HepG2 (cell line): Measurements from ENCODE around the gene PDE6C. TPM values are rescaled to one million over a fixed set of nuclear protein-coding genes. Genes with fewer than 3 reads are reported as not detected.
A peak's percentile ranks its signal among the peaks of the same experiment; 100 is the strongest.

Experiments used
- ATAD3A ChIP-seq: sonication (generic); formaldehyde crosslinking; IDR thresholded peaks from 2 replicates; pipeline ENCODE4 v1.4.0; 2020; ENCODE audit warnings: missing genetic modification reagents
- BCL6 ChIP-seq: IDR thresholded peaks from 2 replicates; pipeline ENCODE4 v1.6.1; 2016; ENCODE audit warnings: missing genetic modification reagents, missing compliant biosample characterization
- CSRNP1 ChIP-seq: sonication (generic); formaldehyde crosslinking; IDR thresholded peaks from 2 replicates; pipeline ENCODE4 v1.8.1; 2023; ENCODE audit warnings: mild to moderate bottlenecking, missing genetic modification reagents
- EED ChIP-seq: sonication (generic); formaldehyde crosslinking; IDR thresholded peaks from 2 replicates; pipeline ENCODE4 v1.5.0; 2020; ENCODE audit warnings: mild to moderate bottlenecking, missing genetic modification reagents
- ESRRA ChIP-seq: sonication (generic); formaldehyde crosslinking; IDR thresholded peaks from 2 replicates; pipeline ENCODE4 v1.5.1; 2020; ENCODE audit warnings: mild to moderate bottlenecking, low read depth, missing genetic modification reagents
- FOXJ3 ChIP-seq: sonication (generic); formaldehyde crosslinking; IDR thresholded peaks from 2 replicates; pipeline ENCODE4 v1.4.0; 2020; ENCODE audit warnings: missing genetic modification reagents, mild to moderate bottlenecking, borderline replicate concordance
- FOXP1 ChIP-seq, 2 experiments: fragments of 450-650 bp in 1 of 2; IDR thresholded peaks; 2 replicates each; pipeline ENCODE4 v1.6.1; 2017 to 2018; ENCODE audit warnings: antibody characterized with exemption in 1 of 2
- GFI1 ChIP-seq: sonication (generic); formaldehyde crosslinking; IDR thresholded peaks from 2 replicates; pipeline ENCODE4 v1.5.0; 2020; ENCODE audit warnings: missing genetic modification reagents, mild to moderate bottlenecking, borderline replicate concordance
- NCOA2 ChIP-seq: sonication (generic); formaldehyde crosslinking; IDR thresholded peaks from 2 replicates; pipeline ENCODE4 v1.8.0; 2022; ENCODE audit warnings: inconsistent platforms
- RXRB ChIP-seq: IDR thresholded peaks from 2 replicates; pipeline ENCODE4 v1.6.1; 2016; ENCODE audit warnings: borderline replicate concordance, missing genetic modification reagents, missing compliant biosample characterization
- SAP130 ChIP-seq: IDR thresholded peaks from 2 replicates; pipeline ENCODE4 v1.6.1; 2016; ENCODE audit warnings: low read depth
- ZNF317 ChIP-seq: sonication (generic); formaldehyde crosslinking; IDR thresholded peaks from 2 replicates; pipeline ENCODE4 v1.5.0; 2020; ENCODE audit warnings: mild to moderate bottlenecking, missing genetic modification reagents
- ZNF644 ChIP-seq: IDR thresholded peaks from 2 replicates; pipeline ENCODE4 v1.6.1; 2016; ENCODE audit warnings: low read depth
- ZNF777 ChIP-seq: sonication (generic); formaldehyde crosslinking; IDR thresholded peaks from 2 replicates; pipeline ENCODE4 v1.4.0; 2020; ENCODE audit warnings: missing genetic modification reagents
- polyA plus RNA-seq, 8 experiments: library from polyadenylated mRNA; depleted of rRNA in 3 of 8; stranded (reverse) in 7 of 8; unstranded in 1 of 8; fragments of >200 nt; fragmentation: Illumina TruSeq in 4 of 8; extraction: Trizol in 4 of 8; gene quantifications; 2 replicates each; pipeline versions ENCODE4 v1.2.1 to v1.2.3, GENCODE V29; 2011 to 2016; ENCODE audit warnings: low read depth in 4 of 8, missing spikeins in 1 of 8, mixed read lengths in 1 of 8; ENCODE audit not compliant: insufficient read depth in 1 of 8
- total RNA-seq, 5 experiments: library from RNA; depleted of rRNA; stranded (reverse); fragments of >200 nt; fragmentation: Illumina TruSeq; extraction: Trizol; gene quantifications; 2 replicates each; pipeline ENCODE4 v1.2.3, GENCODE V29; 2016; ENCODE audit warnings: low read depth in 1 of 5
- TF ChIP-seq, protein P1 (sequence below): sonication (generic); formaldehyde crosslinking; IDR thresholded peaks from 2 replicates; pipeline ENCODE4 v1.8.1; 2023; ENCODE audit warnings: missing genetic modification reagents, inconsistent platforms, borderline replicate concordance
- TF ChIP-seq, protein P2 (sequence below): sonication (generic); formaldehyde crosslinking; IDR thresholded peaks from 2 replicates; pipeline ENCODE4 v1.5.1; 2020; ENCODE audit warnings: mild to moderate bottlenecking, missing genetic modification reagents
- TF ChIP-seq, protein P3 (sequence below): sonication (generic); formaldehyde crosslinking; conservative IDR thresholded peaks from 2 replicates; pipeline ENCODE4 v1.4.0; 2020; ENCODE audit warnings: mild to moderate bottlenecking, missing genetic modification reagents, moderate library complexity

The PDE6C gene
- total and polyA plus RNA-seq, 2 of the 13 experiments (the other 11 are each of a cell fraction or from before 2014, with no cell fraction given), result 0.64 TPM; not detected in 1

GRCh38 chr10:93672022-93672678 lies 59.8 kb downstream of the PDE6C start (continued):
- TF ChIP-seq CSRNP1 (CRISPR knock-in tag), result no peak
- TF ChIP-seq ATAD3A (CRISPR knock-in tag), result no peak
- peak; percentile 38; the same call in 1 of the 2 replicates for TF ChIP-seq FOXJ3
- TF ChIP-seq ZNF317 (CRISPR knock-in tag), result no peak
- TF ChIP-seq FOXP1 (IDR thresholded peaks at IDR 0.05), result no peak; the same call in 1 of the 2 replicates
- peak; percentile 90 for TF ChIP-seq FOXP1 (CRISPR knock-in tag; IDR thresholded peaks at IDR 0.05)
- peak; percentile 65 for TF ChIP-seq GFI1 (CRISPR knock-in tag)
- TF ChIP-seq BCL6, result peak; percentile 48; the same call in 1 of the 2 replicates
- TF ChIP-seq ZNF777, result no peak
- TF ChIP-seq SAP130 (CRISPR knock-in tag), result peak; percentile 43; the same call in 1 of the 2 replicates
- TF ChIP-seq, protein P1, sequence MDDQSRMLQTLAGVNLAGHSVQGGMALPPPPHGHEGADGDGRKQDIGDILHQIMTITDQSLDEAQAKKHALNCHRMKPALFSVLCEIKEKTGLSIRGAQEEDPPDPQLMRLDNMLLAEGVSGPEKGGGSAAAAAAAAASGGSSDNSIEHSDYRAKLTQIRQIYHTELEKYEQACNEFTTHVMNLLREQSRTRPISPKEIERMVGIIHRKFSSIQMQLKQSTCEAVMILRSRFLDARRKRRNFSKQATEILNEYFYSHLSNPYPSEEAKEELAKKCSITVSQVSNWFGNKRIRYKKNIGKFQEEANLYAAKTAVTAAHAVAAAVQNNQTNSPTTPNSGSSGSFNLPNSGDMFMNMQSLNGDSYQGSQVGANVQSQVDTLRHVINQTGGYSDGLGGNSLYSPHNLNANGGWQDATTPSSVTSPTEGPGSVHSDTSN, result no peak
- TF ChIP-seq, protein P2, sequence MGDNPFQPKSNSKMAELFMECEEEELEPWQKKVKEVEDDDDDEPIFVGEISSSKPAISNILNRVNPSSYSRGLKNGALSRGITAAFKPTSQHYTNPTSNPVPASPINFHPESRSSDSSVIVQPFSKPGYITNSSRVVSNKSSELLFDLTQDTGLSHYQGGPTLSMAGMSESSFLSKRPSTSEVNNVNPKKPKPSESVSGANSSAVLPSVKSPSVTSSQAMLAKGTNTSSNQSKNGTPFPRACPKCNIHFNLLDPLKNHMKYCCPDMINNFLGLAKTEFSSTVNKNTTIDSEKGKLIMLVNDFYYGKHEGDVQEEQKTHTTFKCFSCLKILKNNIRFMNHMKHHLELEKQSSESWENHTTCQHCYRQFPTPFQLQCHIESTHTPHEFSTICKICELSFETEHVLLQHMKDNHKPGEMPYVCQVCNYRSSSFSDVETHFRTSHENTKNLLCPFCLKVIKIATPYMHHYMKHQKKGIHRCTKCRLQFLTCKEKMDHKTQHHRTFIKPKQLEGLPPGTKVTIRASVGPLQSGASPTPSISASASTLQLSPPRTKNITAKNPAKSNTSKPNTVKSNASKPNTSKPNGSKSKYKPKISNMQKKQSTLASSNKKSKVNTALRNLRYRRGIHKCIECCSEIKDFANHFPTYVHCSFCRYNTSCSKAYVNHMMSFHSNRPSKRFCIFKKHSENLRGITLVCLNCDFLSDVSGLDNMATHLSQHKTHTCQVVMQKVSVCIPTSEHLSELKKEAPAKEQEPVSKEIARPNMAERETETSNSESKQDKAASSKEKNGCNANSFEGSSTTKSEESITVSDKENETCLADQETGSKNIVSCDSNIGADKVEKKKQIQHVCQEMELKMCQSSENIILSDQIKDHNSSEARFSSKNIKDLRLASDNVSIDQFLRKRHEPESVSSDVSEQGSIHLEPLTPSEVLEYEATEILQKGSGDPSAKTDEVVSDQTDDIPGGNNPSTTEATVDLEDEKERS (CRISPR knock-in tag), result no peak
- TF ChIP-seq RXRB (CRISPR knock-in tag), result peak; percentile 86; the same call in 1 of the 2 replicates
- peak; percentile 71 for TF ChIP-seq NCOA2 (CRISPR knock-in tag)
- 0 out of 2 replicates have a peak, but pooled peaks have one; percentile 60 for TF ChIP-seq ESRRA (CRISPR knock-in tag)
- no peak for TF ChIP-seq EED (CRISPR knock-in tag)
- TF ChIP-seq ZNF644 (CRISPR knock-in tag), result peak; percentile 39; the same call in 1 of the 2 replicates
- TF ChIP-seq, protein P3, sequence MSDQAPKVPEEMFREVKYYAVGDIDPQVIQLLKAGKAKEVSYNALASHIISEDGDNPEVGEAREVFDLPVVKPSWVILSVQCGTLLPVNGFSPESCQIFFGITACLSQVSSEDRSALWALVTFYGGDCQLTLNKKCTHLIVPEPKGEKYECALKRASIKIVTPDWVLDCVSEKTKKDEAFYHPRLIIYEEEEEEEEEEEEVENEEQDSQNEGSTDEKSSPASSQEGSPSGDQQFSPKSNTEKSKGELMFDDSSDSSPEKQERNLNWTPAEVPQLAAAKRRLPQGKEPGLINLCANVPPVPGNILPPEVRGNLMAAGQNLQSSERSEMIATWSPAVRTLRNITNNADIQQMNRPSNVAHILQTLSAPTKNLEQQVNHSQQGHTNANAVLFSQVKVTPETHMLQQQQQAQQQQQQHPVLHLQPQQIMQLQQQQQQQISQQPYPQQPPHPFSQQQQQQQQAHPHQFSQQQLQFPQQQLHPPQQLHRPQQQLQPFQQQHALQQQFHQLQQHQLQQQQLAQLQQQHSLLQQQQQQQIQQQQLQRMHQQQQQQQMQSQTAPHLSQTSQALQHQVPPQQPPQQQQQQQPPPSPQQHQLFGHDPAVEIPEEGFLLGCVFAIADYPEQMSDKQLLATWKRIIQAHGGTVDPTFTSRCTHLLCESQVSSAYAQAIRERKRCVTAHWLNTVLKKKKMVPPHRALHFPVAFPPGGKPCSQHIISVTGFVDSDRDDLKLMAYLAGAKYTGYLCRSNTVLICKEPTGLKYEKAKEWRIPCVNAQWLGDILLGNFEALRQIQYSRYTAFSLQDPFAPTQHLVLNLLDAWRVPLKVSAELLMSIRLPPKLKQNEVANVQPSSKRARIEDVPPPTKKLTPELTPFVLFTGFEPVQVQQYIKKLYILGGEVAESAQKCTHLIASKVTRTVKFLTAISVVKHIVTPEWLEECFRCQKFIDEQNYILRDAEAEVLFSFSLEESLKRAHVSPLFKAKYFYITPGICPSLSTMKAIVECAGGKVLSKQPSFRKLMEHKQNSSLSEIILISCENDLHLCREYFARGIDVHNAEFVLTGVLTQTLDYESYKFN (CRISPR knock-in tag), result peak; percentile 95
